ENCODE data around the gene HOXA2.

Gene HOXA2

GRCh38 chr7:27121684-27122076 lies 19.2 kb upstream of the HOXA2 start:
- Histone ChIP-seq H3K79me2 (ENCODE audit: low read length) (no peaks in the 10 kb centered on the region), H3K4me2 (ENCODE audit: low read length) (no peak overlapping the region), H4K20me1 (ENCODE audit: insufficient read depth, low read length) (no peaks in the 10 kb centered on the region), H3K27ac (ENCODE audit: low read length) (no peak overlapping the region), H3K9me3 (ENCODE audit: insufficient read depth, low read length) (no peaks in the 10 kb centered on the region), H3K9ac (ENCODE audit: low read length) (no peak overlapping the region), H3K36me3 (replicated peaks; ENCODE audit: low read depth, low read length) (no peaks in the 10 kb centered on the region), H3K27me3 (ENCODE audit: low read depth, low read length) (no peaks in the 10 kb centered on the region), H3K4me1 (ENCODE audit: low read length) (no peaks in the 10 kb centered on the region), H2AFZ (ENCODE audit: low read depth, low read length) (no peak overlapping the region), H3K4me3 (ENCODE audit: low read length) (no peak overlapping the region)
- TF ChIP-seq EZH2phosphoT487 (IDR thresholded peaks at IDR 0.05; ENCODE audit: low read depth) (no peak), CTCF (IDR thresholded peaks at IDR 0.05; ENCODE audit: low read depth, low read length) (no peak)

- Histone ChIP-seq H3K27ac (ENCODE audit: low read length) (no peak overlapping the region), H3K4me2 (ENCODE audit: low read length) (no peak overlapping the region), H3K9ac (ENCODE audit: low read length) (no peak overlapping the region), H3K9me3 (ENCODE audit: insufficient read depth, low read length) (no peaks in the 10 kb centered on the region), H3K4me3 (ENCODE audit: low read length) (no peak overlapping the region), H4K20me1 (ENCODE audit: insufficient read depth, low read length) (no peaks in the 10 kb centered on the region), H3K79me2 (ENCODE audit: low read length) (no peaks in the 10 kb centered on the region), H3K4me1 (ENCODE audit: low read length) (no peaks in the 10 kb centered on the region), H3K27me3 (ENCODE audit: low read depth, low read length) (no peaks in the 10 kb centered on the region), H2AFZ (ENCODE audit: low read depth, low read length) (no peak overlapping the region), H3K36me3 (replicated peaks; ENCODE audit: low read depth, low read length) (no peaks in the 10 kb centered on the region)
- no peak for TF ChIP-seq CTCF (IDR thresholded peaks at IDR 0.05; ENCODE audit: low read depth, low read length)
- no peak for TF ChIP-seq EZH2phosphoT487 (IDR thresholded peaks at IDR 0.05; ENCODE audit: low read depth)
These were observed 17.0 kb upstream of the HOXA2 start for GRCh38 chr7:27119412-27119911.

- H3K4me1 ChIP-seq (ENCODE audit: low read length): no peaks in the 10 kb centered on the region
- no peak overlapping the region for H3K4me2 ChIP-seq (ENCODE audit: low read length)
- no peak overlapping the region for H3K4me3 ChIP-seq (ENCODE audit: low read length)
- no peak overlapping the region for H3K9ac ChIP-seq (ENCODE audit: low read length)
- no peaks in the 10 kb centered on the region for H3K9me3 ChIP-seq (ENCODE audit: insufficient read depth, low read length)
- TF ChIP-seq EZH2phosphoT487 (IDR thresholded peaks at IDR 0.05; ENCODE audit: low read depth) (no peak), CTCF (IDR thresholded peaks at IDR 0.05; ENCODE audit: low read depth, low read length) (no peak)
- no peaks in the 10 kb centered on the region for H3K27me3 ChIP-seq (ENCODE audit: low read depth, low read length)
- H3K27ac ChIP-seq (ENCODE audit: low read length): no peak overlapping the region
- no peaks in the 10 kb centered on the region for H3K36me3 ChIP-seq (replicated peaks; ENCODE audit: low read depth, low read length)
- no peaks in the 10 kb centered on the region for H4K20me1 ChIP-seq (ENCODE audit: insufficient read depth, low read length)
- no peak overlapping the region for H2AFZ ChIP-seq (ENCODE audit: low read depth, low read length)
- no peaks in the 10 kb centered on the region for H3K79me2 ChIP-seq (ENCODE audit: low read length)
These were observed 16.1 kb upstream of the HOXA2 start for GRCh38 chr7:27118580-27118979.

GRCh38 chr7:27117887-27118491 lies 15.5 kb upstream of the HOXA2 start:
- no peaks in the 10 kb centered on the region for H4K20me1 ChIP-seq (ENCODE audit: insufficient read depth, low read length)
- no peaks in the 10 kb centered on the region for H3K36me3 ChIP-seq (replicated peaks; ENCODE audit: low read depth, low read length)
- no peaks in the 10 kb centered on the region for H3K4me1 ChIP-seq (ENCODE audit: low read length)
- no peak overlapping the region for H3K4me2 ChIP-seq (ENCODE audit: low read length)
- no peaks in the 10 kb centered on the region for H3K79me2 ChIP-seq (ENCODE audit: low read length)
- H3K27ac ChIP-seq (ENCODE audit: low read length): no peak overlapping the region
- H3K9me3 ChIP-seq (ENCODE audit: insufficient read depth, low read length): no peaks in the 10 kb centered on the region
- no peaks in the 10 kb centered on the region for H3K27me3 ChIP-seq (ENCODE audit: low read depth, low read length)
- H3K4me3 ChIP-seq (ENCODE audit: low read length): no peak overlapping the region
- H3K9ac ChIP-seq (ENCODE audit: low read length): no peak overlapping the region
- no peak overlapping the region for H2AFZ ChIP-seq (ENCODE audit: low read depth, low read length)
- TF ChIP-seq EZH2phosphoT487 (IDR thresholded peaks at IDR 0.05; ENCODE audit: low read depth): no peak
- no peak for TF ChIP-seq CTCF (IDR thresholded peaks at IDR 0.05; ENCODE audit: low read depth, low read length)

Data from OCI-LY3 (cell line).